NCI-H1092 treated with DMSO at 0.1 percent for 48 hours (cell line): Measurements from ENCODE around the gene HEXB.
"Not testable (repeated sequence)": the region's sequence is repeated elsewhere in the genome, so short reads cannot be mapped to it uniquely, and the experiment has no call there.

ENCODE experiments used
- DNase-seq: peaks from one replicate; lab custom pipeline; 2025; lab: John Stamatoyannopoulos, UW

HEXB gene

DNA sequence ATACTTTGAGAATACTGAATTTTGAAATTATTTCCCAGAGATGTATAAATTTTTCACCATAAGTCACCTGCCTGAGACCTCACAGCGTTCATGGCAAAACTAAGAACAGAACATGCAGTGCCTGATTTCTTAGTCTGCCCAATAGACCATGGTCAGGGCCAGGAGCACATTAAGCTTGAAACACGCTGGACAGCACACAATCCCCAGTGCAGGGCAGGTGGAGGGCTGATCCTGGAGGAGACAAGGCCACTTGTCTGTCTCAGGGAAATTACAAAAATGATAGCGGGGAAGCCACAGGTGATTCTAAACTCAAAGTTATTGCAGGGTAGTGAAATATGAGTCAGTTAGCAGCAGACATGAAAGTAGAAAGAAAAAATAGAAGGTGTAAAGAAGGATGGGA is 25.9 kb upstream of the HEXB start:
- DNase-seq = no peak

DNA sequence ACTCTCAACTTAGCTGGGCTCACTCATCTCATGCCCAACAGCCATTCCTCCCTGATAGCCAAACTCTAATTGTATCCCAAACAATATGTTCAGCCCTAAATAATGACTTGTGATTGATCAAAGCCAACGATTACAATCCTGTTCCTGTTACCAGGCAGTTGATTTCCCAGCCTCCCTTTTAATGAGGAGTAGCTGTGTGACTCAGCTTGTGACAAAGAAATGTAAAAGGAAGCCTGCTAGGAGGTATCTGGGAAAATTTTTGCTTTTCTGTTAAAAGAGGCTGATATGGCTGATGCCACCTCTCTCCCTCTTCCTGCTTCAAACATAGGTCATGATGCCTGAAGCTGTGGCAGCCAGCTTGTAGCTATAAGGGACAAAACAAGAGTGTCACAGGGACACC is 24.9 kb upstream of the HEXB start:
- no peak for DNase-seq

DNA sequence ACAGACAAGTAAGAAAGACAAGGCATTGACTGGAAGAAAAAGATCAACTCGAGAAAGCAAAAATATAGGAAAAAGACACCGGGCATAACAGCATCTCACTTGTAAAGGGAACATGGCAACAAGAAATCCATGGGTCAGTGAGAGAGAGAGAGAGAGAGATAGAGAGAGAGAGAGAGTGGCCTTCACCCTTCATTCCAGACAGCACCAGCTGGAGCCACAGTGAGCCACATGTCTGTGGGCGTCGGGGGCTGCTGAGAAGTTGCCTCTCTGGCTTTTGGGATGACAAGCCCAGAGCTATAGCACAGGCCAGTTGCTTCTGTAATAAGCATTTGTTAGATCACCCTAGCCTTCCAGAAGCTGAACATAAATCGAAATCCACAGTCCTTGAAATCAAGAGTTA is 24.2 kb upstream of the HEXB start:
- no peak for DNase-seq

DNA sequence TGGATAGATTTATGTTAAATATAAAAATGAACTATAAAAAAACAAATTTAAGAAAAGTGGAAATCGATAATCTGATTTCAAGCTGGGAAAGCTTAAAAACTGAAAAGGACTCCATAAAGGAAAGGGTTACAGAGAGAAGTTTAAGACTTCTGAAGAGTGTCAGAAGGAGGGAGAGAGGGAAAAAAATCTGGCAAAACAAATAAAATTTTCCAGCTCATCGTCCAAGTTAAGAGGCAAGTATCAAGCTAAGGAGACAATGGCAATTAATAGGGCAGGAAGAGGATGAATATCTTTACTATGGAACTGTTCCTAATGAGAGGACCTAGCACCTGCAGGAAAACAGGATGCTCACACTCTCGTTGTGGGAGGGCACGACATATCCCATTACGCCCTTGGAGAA is 20.5 kb upstream of the HEXB start:
- no peak for DNase-seq

DNA sequence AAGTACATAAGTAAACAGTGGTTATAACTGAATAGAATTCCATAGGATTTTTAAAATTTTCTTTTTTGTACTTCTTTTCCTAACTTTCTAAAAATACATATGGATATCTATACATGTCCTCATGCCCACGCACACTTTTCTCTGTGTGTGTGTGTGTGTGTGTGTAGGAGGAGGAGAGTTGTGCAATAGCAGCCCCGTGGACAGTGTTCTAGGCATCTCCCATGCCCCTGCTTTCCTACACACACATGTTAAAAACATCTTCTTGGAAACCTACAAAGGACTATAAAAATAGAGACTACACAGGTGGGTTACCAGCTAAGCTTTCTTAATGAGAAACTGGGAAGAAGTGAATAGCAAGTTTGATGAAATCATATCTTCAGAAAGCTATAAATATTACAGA is 19.8 kb upstream of the HEXB start:
- DNase-seq = no peak

DNA sequence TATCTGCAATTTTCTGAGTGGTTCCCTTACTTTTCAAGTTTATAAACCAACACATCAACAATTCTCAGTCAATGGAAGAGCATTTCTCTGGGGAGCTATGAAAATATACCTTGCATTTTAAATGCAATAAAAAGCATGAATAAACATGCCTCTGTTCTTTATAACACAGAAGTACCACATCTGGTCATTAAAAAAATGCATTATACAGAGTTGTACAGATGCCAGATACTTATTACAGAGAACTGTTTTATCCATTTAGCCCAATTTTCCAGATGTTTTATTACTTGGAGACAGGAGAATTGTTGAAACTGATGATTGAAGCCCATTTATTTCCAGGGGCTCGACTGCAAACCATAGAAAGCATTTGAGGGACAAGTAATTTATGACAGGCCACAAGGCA is 19.2 kb upstream of the HEXB start:
- no peak for DNase-seq

DNA sequence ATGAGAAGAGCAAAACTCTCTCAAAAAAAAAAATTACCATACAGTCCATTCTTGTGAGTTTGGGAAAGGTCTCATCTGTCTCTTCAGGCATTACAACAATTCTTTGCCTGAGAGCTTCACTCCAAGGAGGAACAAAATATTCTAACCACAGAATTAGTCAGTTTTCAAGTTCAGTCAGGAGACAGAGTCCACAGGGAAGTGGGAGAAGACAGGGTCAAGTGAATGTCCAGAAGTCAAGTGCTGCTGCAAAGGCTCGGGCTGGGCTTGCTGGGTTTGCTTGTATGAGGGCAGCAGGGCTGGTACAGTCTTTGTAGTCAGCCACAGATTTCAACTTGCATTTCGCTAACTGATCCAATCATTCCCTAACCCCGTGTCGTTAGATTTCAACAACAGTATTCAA is 17.6 kb upstream of the HEXB start:
- DNase-seq = no peak

DNA sequence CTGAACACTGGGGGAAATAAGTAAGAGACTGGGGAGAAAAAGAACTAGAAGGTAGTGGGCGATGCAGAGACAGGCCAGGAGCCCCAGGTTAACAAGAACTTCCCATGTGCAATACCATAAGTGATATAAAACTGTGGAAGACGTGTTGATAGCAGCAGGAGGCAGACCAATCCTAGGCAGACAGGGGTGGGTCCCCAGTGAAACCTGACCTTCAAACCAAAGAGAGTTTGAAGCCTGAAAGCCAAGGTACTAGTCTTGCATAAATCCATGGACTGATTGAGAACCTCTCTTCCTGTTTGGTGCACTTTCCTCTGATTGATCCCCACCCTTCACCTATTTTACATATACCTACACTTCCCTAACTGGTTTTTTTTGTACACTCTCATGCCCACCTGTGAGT is 15.2 kb upstream of the HEXB start:
- no peak for DNase-seq

DNA sequence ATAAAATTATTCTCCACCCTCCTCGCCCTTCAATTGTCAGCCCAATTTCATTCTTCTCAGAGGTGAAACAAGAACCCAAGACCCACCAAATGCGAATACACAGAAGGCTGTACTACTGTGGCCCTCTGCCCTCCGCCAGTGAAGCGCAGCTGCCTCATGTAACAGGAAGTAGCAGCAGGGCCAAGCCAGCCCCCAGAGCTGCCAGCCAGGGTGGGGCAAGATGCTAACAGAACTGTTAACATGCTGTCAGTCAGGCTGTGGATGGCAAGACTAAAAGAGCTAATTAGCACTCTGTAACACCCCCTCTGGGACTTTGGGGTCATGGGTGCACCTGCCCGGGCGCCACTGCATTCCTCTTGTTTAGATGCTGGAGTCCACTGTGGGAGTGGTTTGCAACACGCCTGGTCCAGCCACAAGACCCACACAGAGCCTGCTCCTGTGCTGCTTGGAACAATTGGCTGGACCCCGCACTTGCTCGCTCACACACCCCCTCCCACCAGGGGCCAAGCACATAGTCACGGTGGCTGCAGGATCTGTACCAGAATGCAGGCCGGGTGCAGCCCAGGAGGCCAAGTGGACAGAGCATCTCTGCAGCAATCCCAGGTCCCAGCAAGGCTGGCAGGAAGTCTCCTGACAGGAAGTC is 14.5 kb upstream of the HEXB start:
- no peak for DNase-seq

DNA sequence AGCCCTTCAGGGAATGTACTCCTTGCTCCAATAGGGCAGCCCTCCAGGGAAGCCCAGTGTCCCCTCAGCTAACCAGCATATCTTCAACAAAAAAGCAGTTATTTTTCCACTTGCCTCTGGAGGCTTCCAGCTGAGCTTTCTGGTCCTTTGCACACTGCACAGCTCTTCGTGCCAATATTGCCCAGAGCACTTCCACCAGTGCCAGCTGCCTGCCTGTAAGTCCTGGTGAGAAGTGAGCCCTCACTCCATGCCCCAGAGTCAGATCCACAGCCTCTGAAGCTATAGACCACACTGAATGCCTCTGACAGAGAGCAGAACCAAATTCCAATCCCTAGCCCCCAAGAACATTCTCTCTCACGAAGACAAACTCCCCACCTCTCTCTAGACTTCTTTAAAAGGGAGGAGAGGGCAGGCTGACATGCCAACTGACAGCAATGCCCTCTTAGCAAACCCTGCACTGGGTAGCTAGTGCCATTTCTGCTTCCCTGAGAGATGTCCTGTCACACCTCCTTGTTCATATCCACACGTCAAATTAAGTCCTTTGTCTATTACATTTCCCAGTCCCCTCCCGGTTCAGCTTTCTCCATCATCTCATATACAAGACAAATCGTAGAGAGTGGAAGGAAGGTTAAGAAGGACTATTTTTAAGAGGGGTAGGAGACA is 12.7 kb upstream of the HEXB start:
- DNase-seq = no peak

DNA sequence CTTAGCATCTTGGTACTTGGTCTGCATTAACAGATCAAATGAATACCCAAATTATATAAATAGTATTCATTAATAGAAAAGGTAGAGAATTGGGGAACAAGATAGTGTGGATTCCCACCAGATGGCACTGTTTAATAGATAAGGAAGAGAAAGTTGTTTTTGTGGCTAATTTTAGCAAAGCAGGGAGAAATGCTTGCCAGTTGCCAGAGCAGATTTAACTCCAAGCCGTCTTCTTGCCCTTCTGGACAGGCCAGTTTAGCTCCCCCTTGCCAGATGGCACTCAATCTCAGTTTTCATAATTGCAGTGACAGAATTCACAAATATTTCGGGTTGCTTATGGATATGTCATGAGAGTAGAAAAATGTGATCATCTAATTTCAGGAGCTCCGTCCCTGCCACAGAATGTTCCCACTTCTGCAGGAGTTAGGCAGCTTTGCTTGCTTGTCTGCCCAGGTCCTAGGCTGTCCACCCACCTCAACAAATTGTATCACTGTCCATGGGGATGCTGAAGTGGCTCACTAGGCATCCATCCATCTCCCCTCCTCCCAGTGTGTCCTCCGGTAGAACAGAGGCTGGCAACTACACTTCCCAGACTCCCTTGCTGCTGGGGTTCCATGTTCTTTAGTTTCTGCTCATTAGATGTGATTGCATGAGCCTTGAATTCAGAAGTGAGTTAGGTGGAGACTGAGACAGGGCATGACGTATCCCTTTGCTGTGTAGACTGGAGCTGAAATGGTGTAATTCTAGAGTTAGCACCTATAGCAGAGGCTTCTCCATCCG is 11.8 kb upstream of the HEXB start:
- peak; percentile 6 for DNase-seq

DNA sequence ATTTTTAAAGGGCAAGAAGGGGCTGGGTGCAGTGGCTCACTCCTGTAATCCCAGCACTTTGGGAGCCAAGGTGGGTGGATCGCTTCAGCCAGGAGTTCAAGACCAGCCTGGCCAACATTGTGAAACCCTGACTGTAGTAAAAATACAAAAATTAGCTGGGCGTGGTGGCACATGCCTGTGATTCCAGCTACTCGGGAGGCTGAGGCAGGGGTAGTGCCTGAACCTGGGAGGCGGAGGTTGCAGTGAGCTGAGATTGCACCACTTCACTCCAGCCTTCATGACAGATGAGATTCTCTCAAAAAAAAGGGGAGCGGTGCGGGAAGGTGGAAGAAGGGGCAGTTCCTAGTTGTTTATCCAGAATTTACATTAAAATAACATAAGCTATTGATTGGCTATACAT is 8.6 kb upstream of the HEXB start:
- not testable (repeated sequence) for DNase-seq

DNA sequence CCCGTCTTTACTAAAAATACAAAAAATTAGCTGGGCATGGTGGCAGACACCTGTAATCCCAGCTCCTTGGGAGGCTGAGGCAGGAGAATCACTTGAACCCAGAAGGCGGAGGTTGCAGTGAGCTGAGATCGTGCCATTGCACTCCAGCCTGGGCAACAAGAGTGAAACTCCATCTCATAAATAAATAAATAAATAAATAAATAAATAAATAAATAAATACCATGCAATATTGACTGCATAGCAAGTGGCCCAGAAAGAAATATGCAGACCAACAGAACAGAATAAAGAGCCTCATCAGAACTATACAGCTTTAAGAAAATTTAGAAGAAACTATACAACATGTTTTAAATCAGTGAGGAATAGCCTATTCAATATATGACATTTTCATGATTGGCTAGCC is 6.9 kb upstream of the HEXB start:
- DNase-seq = not testable (repeated sequence)

DNA sequence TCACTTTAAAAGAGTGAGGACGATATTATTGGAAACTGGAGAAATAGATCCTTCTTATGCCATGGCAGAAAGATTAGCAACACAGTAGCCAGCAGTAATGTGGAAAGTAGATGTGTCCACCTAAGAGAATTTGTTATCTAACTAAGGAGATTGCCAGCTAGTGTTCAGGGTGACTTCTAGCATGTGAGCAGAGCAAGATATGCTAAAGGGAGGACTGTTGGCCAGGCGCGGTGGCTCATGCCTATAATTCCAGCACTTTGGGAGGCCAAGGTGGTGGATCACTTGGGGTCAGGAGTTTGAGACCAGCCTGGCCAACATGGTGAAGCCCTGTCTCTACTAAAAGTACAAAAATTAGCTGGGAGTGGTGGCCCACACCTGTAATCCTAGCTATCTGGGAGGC is 5.7 kb upstream of the HEXB start:
- DNase-seq = not testable (repeated sequence)

DNA sequence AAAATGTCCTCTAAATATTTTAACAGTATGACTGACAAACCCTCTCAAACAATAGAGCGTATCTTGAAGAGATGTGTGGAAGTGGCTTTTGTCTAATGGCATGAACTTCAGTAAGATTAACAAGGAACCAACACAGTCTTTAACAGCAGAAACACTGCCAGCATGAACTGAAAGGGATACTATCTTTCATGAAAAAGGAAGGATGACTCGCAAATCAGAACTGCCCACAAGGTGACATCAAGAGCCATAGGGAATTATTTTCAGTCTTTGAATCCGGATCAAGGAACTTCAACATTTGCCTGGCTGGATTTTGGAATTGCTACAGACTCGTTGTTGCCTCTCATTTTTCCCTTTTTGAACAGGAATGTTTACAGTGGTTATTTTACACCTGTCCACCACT is 5.1 kb upstream of the HEXB start:
- no peak for DNase-seq

DNA sequence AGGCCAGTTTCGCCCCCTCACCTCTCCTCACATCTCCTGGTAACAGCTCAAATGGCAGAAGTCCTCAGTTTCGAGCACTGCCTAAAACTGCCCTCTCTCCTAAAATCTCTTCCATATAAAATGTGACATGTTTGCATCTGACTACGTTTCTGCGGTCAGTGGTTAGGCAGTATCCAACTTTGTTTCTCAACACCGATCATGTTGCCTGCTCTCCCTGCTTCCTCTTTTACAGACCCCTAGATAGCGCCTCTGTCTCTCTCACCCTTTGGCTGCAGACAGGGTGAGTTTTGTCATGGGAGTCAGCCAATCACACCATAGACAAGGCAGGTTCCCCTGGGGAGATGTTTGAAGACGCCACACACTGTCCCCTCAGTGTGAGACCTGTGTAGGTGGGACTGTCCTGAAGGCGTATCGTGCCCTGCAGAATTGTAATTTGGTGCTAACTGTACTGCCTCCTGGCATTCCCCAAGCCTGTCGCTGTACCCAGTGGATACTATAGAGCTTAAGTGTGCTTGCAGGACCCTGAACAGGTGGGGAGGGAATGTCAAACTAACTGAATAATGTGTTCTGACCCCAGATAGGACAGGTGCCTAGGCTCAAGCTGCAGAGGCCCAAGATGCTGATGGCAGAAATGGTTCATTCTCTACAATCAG is 1.1 kb downstream of the HEXB start:
- no peak for DNase-seq

DNA sequence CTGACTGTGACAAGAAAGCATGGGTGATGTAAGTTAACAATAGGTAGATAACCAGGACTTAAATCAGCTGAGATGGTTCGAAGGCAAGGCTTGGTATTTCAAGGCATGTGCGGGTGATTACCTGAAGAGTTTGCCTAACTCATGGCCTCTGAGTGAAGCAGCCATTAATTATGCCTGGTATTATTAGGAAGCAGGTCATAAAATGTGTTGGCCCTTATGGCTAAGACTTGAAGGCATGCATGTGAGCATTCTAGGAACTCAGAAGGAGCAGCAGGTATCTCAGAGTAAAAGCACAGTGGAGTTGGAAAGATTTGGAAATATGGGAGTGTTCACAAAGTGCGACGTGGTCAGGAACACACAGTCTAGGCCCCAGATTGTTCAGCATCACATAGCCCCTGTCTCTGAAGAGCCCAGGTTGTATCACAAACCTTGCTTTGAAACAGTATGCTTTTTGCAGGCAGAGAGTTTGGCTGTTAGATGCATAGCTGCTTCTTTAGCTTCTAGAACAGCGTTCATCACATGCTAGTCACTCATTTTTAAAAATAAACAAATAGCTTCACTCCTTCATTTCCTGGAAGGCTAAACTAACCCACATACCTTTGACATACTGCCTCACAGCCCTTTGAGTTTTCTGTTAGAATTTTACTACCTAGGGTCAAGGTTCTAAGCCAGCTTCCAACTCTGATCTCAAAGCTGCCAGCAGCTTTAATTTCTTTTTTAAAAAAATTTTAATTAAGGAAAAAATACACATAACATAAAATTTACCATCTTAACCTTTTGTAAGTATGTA is 2.1 kb downstream of the HEXB start:
- DNase-seq = no peak

DNA sequence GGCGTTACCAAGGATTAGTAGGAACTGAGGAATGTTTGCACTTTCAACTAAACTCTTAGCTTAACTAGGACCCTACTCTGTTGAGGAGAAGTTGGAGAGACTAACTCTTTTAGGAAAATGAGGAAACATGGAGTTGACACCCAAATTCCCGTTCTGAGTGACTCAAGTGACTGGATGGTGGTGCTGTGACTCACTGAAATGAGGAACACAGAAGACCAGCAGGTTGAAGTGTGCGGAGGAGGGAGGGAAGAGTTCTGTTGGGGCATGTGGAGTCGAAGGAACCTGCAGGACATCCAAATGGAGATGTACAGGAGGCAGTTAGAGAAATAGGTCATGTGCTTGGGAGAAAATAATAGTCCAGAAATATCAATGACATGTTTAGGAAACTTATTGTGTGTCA is 8.2 kb downstream of the HEXB start:
- DNase-seq = no peak

DNA sequence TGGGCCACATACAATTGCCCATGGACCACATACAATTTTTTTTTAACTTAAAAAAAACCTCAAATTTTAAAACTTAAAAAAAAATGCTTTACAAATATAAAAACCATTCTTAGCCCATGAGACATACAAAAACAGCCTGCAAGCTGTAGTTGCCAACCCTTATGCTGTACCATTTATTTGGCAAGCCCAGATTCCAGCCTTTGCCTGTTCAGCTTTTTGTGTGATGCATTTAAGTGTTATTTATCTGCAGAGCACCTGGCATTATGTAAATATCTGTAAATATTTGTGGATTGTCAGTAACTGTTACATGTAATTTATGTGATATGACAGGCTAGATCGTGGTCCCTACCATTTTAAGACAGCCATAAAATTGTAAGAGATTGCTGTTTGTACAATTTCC is 32.6 kb downstream of the HEXB start:
- peak; percentile 24 for DNase-seq

DNA sequence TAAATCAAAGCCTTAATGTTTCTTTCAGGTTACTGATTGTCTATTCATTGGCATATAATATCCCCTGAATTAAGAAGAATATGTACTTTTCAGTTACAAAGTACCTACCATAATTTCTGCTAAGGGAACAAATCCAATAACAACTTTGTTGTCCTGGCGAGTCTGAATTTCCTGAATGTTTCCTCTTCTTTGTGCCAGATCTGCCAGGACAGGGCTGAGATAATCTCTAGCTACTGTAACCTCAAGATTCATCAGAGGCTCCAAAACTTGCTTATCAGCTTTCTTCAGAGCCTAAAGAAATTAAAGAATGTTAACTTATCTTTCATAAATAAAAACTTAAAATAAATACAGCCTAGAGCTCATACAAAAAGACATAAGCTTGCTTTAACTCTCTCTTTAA is 37.2 kb downstream of the HEXB start:
- no peak for DNase-seq

DNA sequence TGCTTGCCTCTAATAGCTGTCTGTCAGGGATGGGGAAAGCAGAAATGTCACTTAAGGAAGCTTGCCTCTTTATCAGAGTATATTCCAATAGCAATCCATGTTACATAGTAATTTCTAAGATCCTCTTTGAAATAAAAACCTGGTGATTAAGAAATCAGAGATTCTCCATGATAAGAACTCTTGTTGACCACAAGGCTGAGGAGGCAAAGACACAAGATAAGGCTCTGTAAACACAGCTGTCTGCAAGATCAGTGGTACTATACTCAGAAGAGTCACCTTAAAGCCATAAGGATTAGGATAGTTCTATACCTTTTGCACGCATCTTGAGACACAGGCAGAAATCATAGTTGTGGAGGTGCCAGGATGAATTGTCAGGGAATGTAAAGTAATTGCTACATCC is 40.3 kb downstream of the HEXB start:
- DNase-seq = no peak

DNA sequence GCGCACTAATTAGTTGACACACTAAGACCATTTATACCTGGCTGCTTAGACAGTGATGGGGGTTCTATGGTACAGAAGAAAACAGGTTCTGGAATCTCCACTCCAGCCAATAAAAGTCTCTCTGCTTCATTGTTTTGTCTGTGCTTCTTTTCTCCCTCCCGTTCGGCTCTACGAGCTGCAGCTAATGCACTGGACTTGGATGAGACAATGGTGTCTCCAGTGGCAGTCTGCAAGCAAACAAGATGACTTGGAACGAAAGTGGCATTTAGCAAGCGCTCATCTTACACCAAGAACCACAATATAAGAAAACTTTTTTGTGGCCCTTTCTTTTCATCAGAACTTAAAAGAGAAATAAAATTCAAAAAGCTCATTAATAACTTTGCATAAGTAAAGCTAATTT is 51.7 kb downstream of the HEXB start:
- DNase-seq = no peak
